SK-N-SH treated with all-trans-retinoic acid at 6 μM for 48 hours (cell line): Measurements from ENCODE around the gene CHST8.

Source experiments
- ATAC-seq: fragments of 200-7000 bp; cut with Tn5 transposase; 3 replicates; pipeline ENCODE4 v1.9.1; 2020; ENCODE audit warnings: mild to moderate bottlenecking, moderate library complexity
- ARNTL ChIP-seq: fragments of 450-650 bp; formaldehyde crosslinking; IDR thresholded peaks from 2 replicates; pipeline ENCODE4 v1.5.0; 2020; ENCODE audit warnings: low read depth, mild to moderate bottlenecking, moderate library complexity, borderline replicate concordance
- BACH2 ChIP-seq: fragments of 250-450 bp; sonication (Bioruptor Pico); IDR thresholded peaks from 2 replicates; pipeline ENCODE4 v1.9.0; 2021; ENCODE audit warnings: mild to moderate bottlenecking, borderline replicate concordance
- CREB5 ChIP-seq: fragments of 250-450 bp; sonication (Bioruptor Pico); IDR thresholded peaks from 2 replicates; pipeline ENCODE4 v1.5.1; 2020; ENCODE audit warnings: low read depth, mild to moderate bottlenecking, moderate library complexity
- CSDC2 ChIP-seq: fragments of 250-450 bp; sonication (Bioruptor Pico); IDR thresholded peaks from 2 replicates; pipeline ENCODE4 v1.5.0; 2020; ENCODE audit warnings: mild to moderate bottlenecking, moderate library complexity
- CSRNP3 ChIP-seq: fragments of 250-450 bp; sonication (Bioruptor Pico); IDR thresholded peaks from 2 replicates; pipeline ENCODE4 v1.5.1; 2021; ENCODE audit warnings: mild to moderate bottlenecking, moderate library complexity
- ESRRG ChIP-seq: fragments of 250-450 bp; sonication (Bioruptor Pico); IDR thresholded peaks from 2 replicates; pipeline ENCODE4 v1.6.1; 2021; ENCODE audit warnings: mild to moderate bottlenecking
- GLIS3 ChIP-seq: fragments of 250-450 bp; sonication (Bioruptor Pico); IDR thresholded peaks from 2 replicates; pipeline ENCODE4 v1.5.0; 2020; ENCODE audit warnings: mild to moderate bottlenecking, moderate library complexity
- ISL1 ChIP-seq: fragments of 250-450 bp; sonication (Bioruptor Pico); IDR thresholded peaks from 2 replicates; pipeline ENCODE4 v2.1.2; 2022; ENCODE audit warnings: mild to moderate bottlenecking, moderate library complexity
- PATZ1 ChIP-seq: fragments of 250-450 bp; sonication (Bioruptor Pico); IDR thresholded peaks from 2 replicates; pipeline ENCODE4 v1.8.0; 2020; ENCODE audit warnings: mild to moderate bottlenecking, moderate library complexity, borderline replicate concordance
- POU6F1 ChIP-seq: fragments of 250-450 bp; sonication (Bioruptor Pico); IDR thresholded peaks from 2 replicates; pipeline ENCODE4 v1.8.0; 2021; ENCODE audit warnings: low read depth, mild to moderate bottlenecking, moderate library complexity, borderline replicate concordance
- PPARA ChIP-seq: fragments of 250-450 bp; sonication (Bioruptor Pico); IDR thresholded peaks from 2 replicates; pipeline ENCODE4 v1.5.0; 2020; ENCODE audit warnings: mild to moderate bottlenecking, borderline replicate concordance
- RARB ChIP-seq: fragments of 250-450 bp; sonication (Bioruptor Pico); IDR thresholded peaks from 2 replicates; pipeline ENCODE4 v1.8.0; 2021; ENCODE audit warnings: mild to moderate bottlenecking, moderate library complexity
- SNAI2 ChIP-seq: fragments of 250-450 bp; sonication (Bioruptor Pico); IDR thresholded peaks from 2 replicates; pipeline ENCODE4 v1.5.0; 2020; ENCODE audit warnings: mild to moderate bottlenecking, moderate library complexity
- TCF4 ChIP-seq: fragments of 250-450 bp; sonication (Bioruptor Pico); IDR thresholded peaks from 2 replicates; pipeline ENCODE4 v1.8.0; 2021; ENCODE audit warnings: mild to moderate bottlenecking, moderate library complexity, borderline replicate concordance
- TOX ChIP-seq: fragments of 250-450 bp; sonication (Bioruptor Pico); IDR thresholded peaks from 2 replicates; pipeline ENCODE4 v1.8.0; 2021; ENCODE audit warnings: mild to moderate bottlenecking, moderate library complexity, borderline replicate concordance
- TSHZ2 ChIP-seq: fragments of 250-450 bp; sonication (Bioruptor Pico); IDR thresholded peaks from 2 replicates; pipeline ENCODE4 v1.5.0; 2020; ENCODE audit warnings: mild to moderate bottlenecking, moderate library complexity
- ZC3H10 ChIP-seq: fragments of 250-450 bp; sonication (Bioruptor Pico); IDR thresholded peaks from 2 replicates; pipeline ENCODE4 v1.5.1; 2021; ENCODE audit warnings: mild to moderate bottlenecking, moderate library complexity
- ZFP3 ChIP-seq: fragments of 250-450 bp; sonication (Bioruptor Pico); IDR thresholded peaks from 2 replicates; pipeline ENCODE4 v1.5.0; 2020; ENCODE audit warnings: mild to moderate bottlenecking, moderate library complexity
- ZFP30 ChIP-seq: fragments of 450-650 bp; formaldehyde crosslinking; IDR thresholded peaks from 2 replicates; pipeline ENCODE4 v1.5.0; 2022; ENCODE audit warnings: mild to moderate bottlenecking, moderate library complexity
- ZNF565 ChIP-seq: fragments of 450-650 bp; formaldehyde crosslinking; conservative IDR thresholded peaks from 2 replicates; pipeline ENCODE4 v1.5.0; 2020; ENCODE audit warnings: low read depth, mild to moderate bottlenecking, moderate library complexity
- ZNF70 ChIP-seq: fragments of 450-650 bp; formaldehyde crosslinking; IDR thresholded peaks from 2 replicates; pipeline ENCODE4 v1.5.0; 2020; ENCODE audit warnings: mild to moderate bottlenecking, moderate library complexity
- ZNF8 ChIP-seq: fragments of 450-650 bp; formaldehyde crosslinking; IDR thresholded peaks from 2 replicates; pipeline ENCODE4 v1.5.0; 2020; ENCODE audit warnings: mild to moderate bottlenecking, moderate library complexity

The CHST8 gene

GRCh38 chr19:33701565-33701964 is 79.8 kb downstream of the CHST8 start:
- TF ChIP-seq ISL1 (no peak), GLIS3 (CRISPR knock-in tag) (no peak), ZNF70 (no peak), ZNF565 (no peak), CSDC2 (CRISPR knock-in tag) (no peak), ZFP3 (no peak), PATZ1 (CRISPR knock-in tag) (no peak), BACH2 (CRISPR knock-in tag) (no peak), ESRRG (CRISPR knock-in tag) (no peak), CSRNP3 (CRISPR knock-in tag) (no peak), TCF4 (CRISPR knock-in tag) (no peak), PPARA (CRISPR knock-in tag) (no peak), SNAI2 (CRISPR knock-in tag) (no peak), POU6F1 (no peak), TOX (CRISPR knock-in tag) (no peak), TSHZ2 (CRISPR knock-in tag) (no peak), ZNF8 (CRISPR knock-in tag) (no peak), RARB (CRISPR knock-in tag) (no peak), CREB5 (CRISPR knock-in tag) (no peak), ZC3H10 (CRISPR knock-in tag) (no peak)
- no peak for ATAC-seq

GRCh38 chr19:33702606-33703437 is 81.1 kb downstream of the CHST8 start:
- TF ChIP-seq ARNTL (CRISPR knock-in tag) (no peak), POU6F1 (no peak), ZFP3 (no peak), ZNF565 (no peak), SNAI2 (CRISPR knock-in tag) (no peak), TCF4 (CRISPR knock-in tag) (no peak), ESRRG (CRISPR knock-in tag) (no peak), PPARA (CRISPR knock-in tag) (no peak), CSRNP3 (CRISPR knock-in tag) (no peak), PATZ1 (CRISPR knock-in tag) (no peak), ZFP30 (CRISPR knock-in tag) (no peak)
- ATAC-seq: no peak
